NB4 (cell line): Measurements from ENCODE around the gene POLRMT.

ENCODE experiments used
- DNase-seq: peaks from one replicate; pipeline ENCODE4 v3.0.0; 2010; ENCODE audit warnings: low read depth
- H3K4me3 ChIP-seq: one replicate; pipeline ENCODE4 v1.5.1; 2011; ENCODE audit warnings: mild to moderate bottlenecking, low read depth, low read length, moderate library complexity
- CTCF ChIP-seq: IDR thresholded peaks from one replicate; pipeline ENCODE4 v1.5.1; 2012; ENCODE audit warnings: low read depth, low read length
- MAX ChIP-seq: IDR thresholded peaks from 2 replicates; pipeline ENCODE4 v1.6.1; 2011; ENCODE audit warnings: low read depth, low read length
- MYC ChIP-seq: IDR thresholded peaks from 2 replicates; pipeline ENCODE4 v1.6.1; 2011; ENCODE audit warnings: low read depth, low read length
- POLR2A ChIP-seq: IDR thresholded peaks from 2 replicates; pipeline ENCODE4 v1.6.1; 2011; ENCODE audit warnings: mild to moderate bottlenecking; ENCODE audit not compliant: insufficient read length; ENCODE audit errors: extremely low read depth

The POLRMT gene

GRCh38 chr19:616062-616700 lies 17.2 kb downstream of the POLRMT start:
- H3K4me3 ChIP-seq, result no peak overlapping the region
- TF ChIP-seq CTCF, result no peak
- no peak for TF ChIP-seq POLR2A
- no peak for TF ChIP-seq MAX
- no peak for TF ChIP-seq MYC
- DNase-seq, result no peak

GRCh38 chr19:615619-616018 lies 17.7 kb downstream of the POLRMT start:
- TF ChIP-seq MAX, result no peak
- TF ChIP-seq CTCF, result no peak
- no peak for TF ChIP-seq MYC
- no peak for TF ChIP-seq POLR2A
- DNase-seq, result no peak
- no peak overlapping the region for H3K4me3 ChIP-seq

- H3K4me3 ChIP-seq, result no peak overlapping the region
- TF ChIP-seq MYC (no peak), POLR2A (no peak), CTCF (no peak), MAX (no peak)
- DNase-seq, result no peak
Measured at GRCh38 chr19:613732-614567, 19.4 kb downstream of the POLRMT start.

GRCh38 chr19:612941-613340 lies 20.4 kb downstream of the POLRMT start:
- TF ChIP-seq MYC (no peak), MAX (no peak), POLR2A (no peak), CTCF (no peak)
- DNase-seq, result no peak
- no peak overlapping the region for H3K4me3 ChIP-seq

GRCh38 chr19:611481-611868 lies 21.9 kb downstream of the POLRMT start:
- DNase-seq, result peak; percentile 57
- H3K4me3 ChIP-seq, result peak overlapping the region; percentile 36
- TF ChIP-seq MYC (no peak), MAX (no peak), POLR2A (no peak), CTCF (no peak)
